ENCODE measurements around the gene TMBIM6. TPM values are rescaled to one million over a fixed set of nuclear protein-coding genes. Genes with fewer than 3 reads are reported as not detected.

TMBIM6 gene
- total RNA-seq, 1 experiment from 2014 or later, result 402 TPM

- no peaks in the 10 kb centered on the region for H3F3A ChIP-seq (ENCODE audit: low read length, unreplicated experiment)
- no peak for ATAC-seq
- CTCF ChIA-PET, result no interaction called here
- H3K9me3 ChIP-seq (ENCODE audit: low read length), result no peaks in the 10 kb centered on the region
- peaks cover 5% of the 10 kb centered on the region; the same call in 1 of the 2 replicates for H3K4me1 ChIP-seq (ENCODE audit: insufficient read depth, low read length)
- POLR2A ChIA-PET (ENCODE audit: unreplicated experiment), result no interaction called here
- H2AFZ ChIP-seq (ENCODE audit: low read length), result no peak overlapping the region
- BruUV-seq (replicated peaks), result no TSS peak
- H3K4me3 ChIP-seq (ENCODE audit: low read length), result no peak overlapping the region
- DNase-seq, result peak; percentile 19
- H3K9me2 ChIP-seq (replicated peaks; ENCODE audit: low read length), result no peaks in the 10 kb centered on the region
- H3K79me2 ChIP-seq (ENCODE audit: low read length), result no peaks in the 10 kb centered on the region
- no peaks in the 10 kb centered on the region for H3K27me3 ChIP-seq (ENCODE audit: low read length)
- intact Hi-C loops (cut with micrococcal nuclease), result no loop called here
- no peaks in the 10 kb centered on the region for H3K36me3 ChIP-seq (ENCODE audit: low read depth, low read length)
- TF ChIP-seq EZH2phosphoT487 (IDR thresholded peaks at IDR 0.05; ENCODE audit: borderline replicate concordance, low read length) (no peak), CTCF (conservative IDR thresholded peaks at IDR 0.05; ENCODE audit: low read depth, low read length) (no peak), EZH2 (IDR thresholded peaks at IDR 0.05; ENCODE audit: low read length, unreplicated experiment) (no peak)
- H4K20me1 ChIP-seq (ENCODE audit: low read length), result no peaks in the 10 kb centered on the region
- no peak overlapping the region for H3K4me2 ChIP-seq (ENCODE audit: low read length)
- H3K27ac ChIP-seq (ENCODE audit: low read length), result no peak overlapping the region
- H3K9ac ChIP-seq (ENCODE audit: low read length), result no peak overlapping the region
Observed at GRCh38 chr12:49698619-49699545, 42.5 kb upstream of the TMBIM6 start.

DNA sequence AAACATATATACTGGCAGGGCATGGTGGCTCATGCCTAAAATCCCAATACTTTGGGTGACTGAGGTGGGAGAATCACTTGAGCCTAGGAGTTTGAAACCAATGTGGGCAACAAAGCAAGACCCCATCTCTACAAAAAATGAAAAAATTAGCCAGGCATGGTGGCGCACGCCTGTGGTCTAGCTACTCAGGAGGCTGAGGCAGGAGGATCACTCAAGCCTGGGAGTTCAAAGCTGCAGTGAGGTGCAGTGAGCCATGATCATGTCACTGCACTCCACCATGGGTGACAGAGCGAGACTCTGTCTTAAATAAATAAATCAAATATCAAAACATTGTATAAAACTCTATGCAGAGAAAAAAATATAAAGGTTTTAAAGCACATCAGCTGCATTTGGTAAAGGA is 39.3 kb upstream of the TMBIM6 start:
- no peak for ATAC-seq
- CTCF ChIA-PET, result no interaction called here
- intact Hi-C loops (cut with micrococcal nuclease), result no loop called here

More for the DNA sequence above, 39.3 kb upstream of the TMBIM6 start:
- no peaks in the 10 kb centered on the region for H3K27me3 ChIP-seq (ENCODE audit: low read length)
- no peak for DNase-seq
- H3K79me2 ChIP-seq (ENCODE audit: low read length), result peaks cover 4% of the 10 kb centered on the region; the same call in 1 of the 2 replicates
- peaks cover 14% of the 10 kb centered on the region; the same call in 1 of the 2 replicates for H3K4me1 ChIP-seq (ENCODE audit: insufficient read depth, low read length)
- no peak overlapping the region for H3K9ac ChIP-seq (ENCODE audit: low read length)
- no peaks in the 10 kb centered on the region for H3K9me2 ChIP-seq (replicated peaks; ENCODE audit: low read length)
- no peak overlapping the region for H3K4me2 ChIP-seq (ENCODE audit: low read length)
- H3K36me3 ChIP-seq (ENCODE audit: low read depth, low read length), result no peaks in the 10 kb centered on the region
- no peak for TF ChIP-seq EZH2 (IDR thresholded peaks at IDR 0.05; ENCODE audit: low read length, unreplicated experiment)
- TF ChIP-seq EZH2phosphoT487 (IDR thresholded peaks at IDR 0.05; ENCODE audit: borderline replicate concordance, low read length), result no peak
- TF ChIP-seq CTCF (conservative IDR thresholded peaks at IDR 0.05; ENCODE audit: low read depth, low read length), result no peak
- no peak overlapping the region for H3K4me3 ChIP-seq (ENCODE audit: low read length)
- H3K27ac ChIP-seq (ENCODE audit: low read length), result no peak overlapping the region
- BruUV-seq (replicated peaks), result no TSS peak
- no peaks in the 10 kb centered on the region for H3K9me3 ChIP-seq (ENCODE audit: low read length)
- POLR2A ChIA-PET (ENCODE audit: unreplicated experiment), result no interaction called here
- H3F3A ChIP-seq (ENCODE audit: low read length, unreplicated experiment), result no peaks in the 10 kb centered on the region
- no peaks in the 10 kb centered on the region for H4K20me1 ChIP-seq (ENCODE audit: low read length)
- H2AFZ ChIP-seq (ENCODE audit: low read length), result no peak overlapping the region

Data from PC-3 (cell line).